T-cell (primary cell): ENCODE results near the gene ECI1. TPM values are rescaled to one million over a fixed set of nuclear protein-coding genes. Genes with fewer than 3 reads are reported as not detected.

Experiments
- ATAC-seq, 4 experiments: fragments of 200-7000 bp in 3 of 4; fragments of 150-1000 bp in 1 of 4; cut with Tn5 transposase; replicated peaks in 1 of 4; 1 replicate in 3 of 4; 2 replicates in 1 of 4; pipeline ENCODE4 v1.10.0; 2021; ENCODE audit warnings: moderate library complexity in 3 of 4, mild to moderate bottlenecking in 2 of 4, moderate number of reproducible peaks in 1 of 4
- CTCF ChIA-PET, 2 donors: fragments of 300-600 bp; sonication (Branson Sonifier 250); formaldehyde crosslinking; loops; one replicate each; lab custom pipeline; 2022; ENCODE audit warnings: antibody characterized with exemption in 2 of 2; lab: Charles Lee
- POLR2A ChIA-PET, 2 donors: fragments of 300-600 bp; sonication (Branson Sonifier 250); formaldehyde crosslinking; loops; one replicate each; lab custom pipeline; 2022; ENCODE audit warnings: antibody characterized with exemption in 2 of 2; lab: Charles Lee
- DNase-seq, 35 experiments: peaks; one replicate each; pipeline versions ENCODE4 v3.0.0 to v3.0.0-alpha.2; 2013 to 2023
- H3K27ac ChIP-seq: one replicate; pipeline ENCODE4 v1.5.1; 2013; ENCODE audit warnings: low read length
- H3K27me3 ChIP-seq, 2 experiments: replicated peaks in 1 of 2; 1 replicate in 1 of 2; 2 replicates in 1 of 2; pipeline versions ENCODE4 v1.6.1 to v1.7.0; 2013; ENCODE audit warnings: low read length in 1 of 2, mixed read lengths in 1 of 2; ENCODE audit not compliant: control insufficient read depth in 2 of 2, insufficient read depth in 2 of 2; ENCODE audit errors: extremely low read depth in 1 of 2
- H3K36me3 ChIP-seq, 2 donors: 1 replicate in 1 of 2; 2 replicates in 1 of 2; pipeline versions ENCODE4 v1.6.1 to v1.7.0; 2013; ENCODE audit warnings: low read length in 1 of 2; ENCODE audit not compliant: control insufficient read depth in 2 of 2, insufficient read depth in 1 of 2; ENCODE audit errors: extremely low read depth in 1 of 2
- H3K4me1 ChIP-seq, 2 experiments: 1 replicate in 1 of 2; 2 replicates in 1 of 2; pipeline versions ENCODE4 v1.6.1 to v1.7.0; 2013; ENCODE audit warnings: low read length in 2 of 2, mixed read lengths in 1 of 2; ENCODE audit not compliant: insufficient read depth in 2 of 2, control insufficient read depth in 1 of 2; ENCODE audit errors: extremely low read depth in 1 of 2
- H3K4me3 ChIP-seq, 2 donors: 1 replicate in 1 of 2; 2 replicates in 1 of 2; pipeline versions ENCODE4 v1.5.1 to v1.7.0; 2013; ENCODE audit warnings: mild to moderate bottlenecking in 2 of 2, low read length in 1 of 2, moderate library complexity in 1 of 2; ENCODE audit not compliant: control insufficient read depth in 1 of 2; ENCODE audit errors: extremely low read depth in 1 of 2
- H3K9me3 ChIP-seq: 2 replicates; pipeline ENCODE4 v1.7.0; 2013
- H3K27ac Mint-ChIP-seq, 2 donors: one replicate each; pipeline ENCODE4 v1.8.0; 2020 to 2021; ENCODE audit warnings: mild to moderate bottlenecking in 2 of 2, mixed read lengths in 2 of 2
- H3K27me3 Mint-ChIP-seq, 2 donors: one replicate each; pipeline ENCODE4 v1.8.0; 2021 to 2022; ENCODE audit warnings: mixed read lengths in 2 of 2
- H3K36me3 Mint-ChIP-seq: one replicate; pipeline ENCODE4 v1.8.0; 2021; ENCODE audit warnings: mixed read lengths
- H3K4me1 Mint-ChIP-seq, 3 donors: one replicate each; pipeline ENCODE4 v1.8.0; 2020 to 2022; ENCODE audit warnings: mixed read lengths in 3 of 3, mild to moderate bottlenecking in 1 of 3
- H3K4me3 Mint-ChIP-seq, 3 donors: one replicate each; pipeline ENCODE4 v1.8.0; 2020 to 2022; ENCODE audit warnings: mild to moderate bottlenecking in 3 of 3, mixed read lengths in 3 of 3, moderate library complexity in 3 of 3
- H3K9me3 Mint-ChIP-seq, 3 donors: one replicate each; pipeline ENCODE4 v1.8.0; 2020 to 2022; ENCODE audit warnings: mixed read lengths in 3 of 3
- WGBS: methylation state at CpG from one replicate; pipeline ENCODE4 v1.1.5; 2013; ENCODE audit warnings: missing lambda C conversion rate; ENCODE audit not compliant: insufficient coverage; 5-methylcytosine and 5-hydroxymethylcytosine counted together
- total RNA-seq, 35 experiments: library from RNA in 6 of 35; stranded (reverse) in 6 of 35; fragments of 120-200 nt in 1 of 35; gene quantifications; one replicate each; pipeline versions ENCODE4 v1.2.1 to v1.2.4 and lab custom pipeline; 2013 to 2026

Gene ECI1
- total RNA-seq, 5 donors from 2014 or later (not counting 1 experiment from before 2014, with no cell fraction given): 17.0 to 40.1 (median 37.7) TPM

DNA sequence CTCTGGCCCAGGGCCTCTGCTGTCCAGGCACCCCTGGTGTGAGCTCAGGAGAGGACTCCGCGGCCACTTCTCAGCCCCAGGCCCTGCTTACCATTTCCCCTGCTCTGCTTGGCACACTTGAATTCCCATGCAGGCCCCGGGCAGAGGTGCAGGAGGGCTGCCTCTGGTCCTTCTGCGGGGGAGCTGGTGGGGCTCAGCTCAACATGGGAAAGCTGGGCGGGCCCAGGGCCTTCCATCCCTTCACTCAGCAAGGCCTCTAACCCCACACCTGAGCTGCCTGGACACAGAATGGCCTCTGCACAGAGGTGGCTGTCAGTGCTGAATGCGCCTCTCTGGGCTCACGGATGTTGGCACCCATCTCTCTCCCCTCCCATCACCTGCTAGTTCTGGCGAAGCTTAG lies 29.1 kb upstream of the ECI1 start:
- no peaks in the 10 kb centered on the region for H3K4me1 ChIP-seq
- 90% methylated on average over 6 of the region's 8 CpGs for WGBS
- ChIA-PET CTCF (no interaction called here), POLR2A (interaction anchor here in 1 of 2 donors (0.6 kb wide), 1 partner anchor 25 kb away, joined by 3 read pairs; no protein-coding TSS in a partner anchor)
- H3K4me3 Mint-ChIP-seq: no peak overlapping the region
- peaks cover 8% of the 10 kb centered on the region for H3K36me3 Mint-ChIP-seq
- H3K27me3 ChIP-seq: no peaks in the 10 kb centered on the region
- no peaks in the 10 kb centered on the region for H3K27me3 Mint-ChIP-seq
- H3K4me1 Mint-ChIP-seq: no peaks in the 10 kb centered on the region
- no peak overlapping the region for H3K4me3 ChIP-seq
- H3K27ac Mint-ChIP-seq: no peak overlapping the region
- no peaks in the 10 kb centered on the region for H3K9me3 Mint-ChIP-seq
- no peak overlapping the region for H3K27ac ChIP-seq
- H3K9me3 ChIP-seq: no peaks in the 10 kb centered on the region
- H3K36me3 ChIP-seq: no peaks in the 10 kb centered on the region
- DNase-seq (no peak), ATAC-seq (no peak)

DNA sequence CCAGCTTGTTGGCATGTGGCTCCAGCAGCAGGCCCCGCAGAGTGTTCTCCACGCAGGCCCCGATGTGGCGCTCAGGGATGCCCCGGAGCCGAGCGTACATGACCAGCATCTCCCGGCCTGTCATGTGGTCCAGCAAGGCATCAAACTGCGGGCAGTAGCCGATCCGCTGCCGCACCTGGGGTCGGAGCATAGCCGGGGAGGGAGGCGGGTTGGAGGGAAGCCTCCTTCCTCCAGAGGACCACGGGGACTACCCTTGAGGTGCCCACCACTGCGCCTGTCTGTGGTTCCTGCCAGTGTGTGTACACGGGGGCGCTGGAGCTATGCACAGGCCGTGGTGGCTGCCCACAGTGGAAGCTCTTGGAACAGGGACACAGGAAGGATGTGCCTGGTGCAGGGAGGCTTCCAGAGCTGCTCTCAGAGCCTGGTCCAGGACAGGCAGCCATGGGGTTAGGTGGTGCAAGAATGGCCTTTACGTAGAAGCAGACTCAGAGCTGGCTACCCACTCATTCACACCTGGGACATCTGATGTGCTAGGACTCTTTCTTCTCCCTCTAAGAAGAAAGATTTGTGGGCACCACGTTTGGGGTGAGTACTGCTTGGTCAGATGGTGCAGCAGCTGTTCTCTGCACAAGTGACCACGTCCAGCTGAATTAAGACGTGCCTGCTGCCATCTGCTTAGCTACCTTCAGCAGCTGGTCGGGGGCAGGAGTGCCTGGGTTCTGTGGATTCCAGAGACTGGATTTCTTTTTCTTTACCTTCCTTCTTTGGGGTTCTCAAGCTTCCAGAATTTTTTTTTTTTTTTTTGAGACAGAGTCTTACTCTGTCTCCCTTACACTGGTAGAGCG lies 27.8 kb upstream of the ECI1 start:
- Histone ChIP-seq H3K36me3 (no peaks in the 10 kb centered on the region), H3K27me3 (no peaks in the 10 kb centered on the region), H3K27ac (no peak overlapping the region), H3K4me3 (no peak overlapping the region), H3K9me3 (no peaks in the 10 kb centered on the region), H3K4me1 (no peaks in the 10 kb centered on the region)
- Mint-ChIP-seq H3K9me3 (no peaks in the 10 kb centered on the region), H3K4me3 (no peak overlapping the region), H3K27ac (no peak overlapping the region), H3K36me3 (peaks cover 8% of the 10 kb centered on the region), H3K4me1 (no peaks in the 10 kb centered on the region), H3K27me3 (no peaks in the 10 kb centered on the region)
- ChIA-PET POLR2A (interaction anchor here in 1 of 2 donors (0.6 kb wide), 1 partner anchor 219 kb away, joined by 4 read pairs; no protein-coding TSS in a partner anchor), CTCF (interaction anchor here in 1 of 2 donors (0.6 to 0.7 kb wide), 2 partner anchors 42 to 124 kb away, joined by 4 to 5 read pairs; no protein-coding TSS in a partner anchor)
- DNase-seq (no peak), ATAC-seq (no peak)
- WGBS: 90% methylated on average over 21 of the region's 26 CpGs

DNA sequence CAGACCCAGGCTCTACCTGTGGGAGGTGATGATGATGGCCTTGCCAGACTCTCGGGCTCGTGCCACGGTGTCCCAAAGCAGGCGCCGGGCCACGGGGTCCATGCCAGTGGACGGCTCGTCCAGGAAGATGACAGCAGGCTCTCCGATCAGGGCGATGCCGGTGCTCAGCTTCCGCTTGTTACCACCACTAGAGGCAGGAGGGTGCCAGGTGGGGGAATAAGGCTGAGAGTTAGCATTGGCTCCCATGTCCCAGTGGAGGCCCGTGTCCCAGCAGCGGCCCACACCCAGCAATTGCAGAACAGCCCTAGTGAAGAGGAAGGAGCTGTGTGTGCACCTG lies 26.9 kb upstream of the ECI1 start:
- DNase-seq: no peak
- no peaks in the 10 kb centered on the region for H3K9me3 ChIP-seq
- Mint-ChIP-seq H3K4me1 (no peaks in the 10 kb centered on the region), H3K27ac (no peak overlapping the region), H3K4me3 (no peak overlapping the region), H3K36me3 (peaks cover 4% of the 10 kb centered on the region), H3K27me3 (no peaks in the 10 kb centered on the region), H3K9me3 (no peaks in the 10 kb centered on the region)
- ChIA-PET CTCF (no interaction called here), POLR2A (no interaction called here)
- no peak for ATAC-seq
- H3K36me3 ChIP-seq: no peaks in the 10 kb centered on the region
- WGBS: 97% methylated on average over 14 of the region's 14 CpGs
- H3K27me3 ChIP-seq: no peaks in the 10 kb centered on the region
- H3K27ac ChIP-seq: no peak overlapping the region
- H3K4me1 ChIP-seq: no peaks in the 10 kb centered on the region
- H3K4me3 ChIP-seq: no peak overlapping the region

DNA sequence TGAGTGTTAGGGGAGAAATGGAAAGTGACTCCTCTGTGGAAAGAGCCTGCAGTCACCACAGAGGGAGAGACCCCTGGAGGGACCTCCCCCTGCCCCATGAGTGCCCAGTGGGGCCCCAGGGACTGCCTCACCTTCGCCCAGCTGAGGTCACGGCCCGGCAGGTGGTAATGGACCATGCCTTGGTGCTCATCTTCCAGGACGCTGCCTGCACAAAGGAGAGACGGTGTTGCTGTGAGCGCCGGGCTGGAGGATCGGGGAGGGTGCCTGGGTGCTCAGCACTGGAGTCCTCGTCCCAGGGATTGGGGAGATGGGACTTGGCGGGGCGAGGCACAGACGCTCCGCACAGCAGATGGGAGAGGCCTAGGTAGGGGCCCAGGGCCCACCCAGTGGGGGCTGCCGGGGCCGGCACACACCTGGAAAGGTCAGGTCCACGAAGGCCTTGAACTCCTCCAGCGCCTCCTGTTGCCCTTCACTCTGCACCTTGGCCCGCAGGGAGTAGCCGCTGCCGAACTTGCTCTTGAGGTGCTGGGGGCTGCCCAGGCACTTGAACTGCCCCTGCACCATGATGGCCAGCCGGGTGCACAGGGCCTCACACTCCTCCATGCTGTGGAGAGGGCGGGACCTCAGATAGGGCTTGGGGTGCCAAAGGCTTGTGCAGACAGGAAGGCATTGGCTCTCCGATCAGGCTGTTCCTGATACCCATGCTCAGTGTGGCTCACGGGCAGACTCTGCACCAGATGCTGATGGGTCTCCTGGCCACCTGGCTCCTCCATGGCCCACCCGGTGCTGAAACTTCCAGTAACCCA lies 26.3 kb upstream of the ECI1 start:
- Mint-ChIP-seq H3K4me1 (no peaks in the 10 kb centered on the region), H3K36me3 (peaks cover 4% of the 10 kb centered on the region), H3K27me3 (no peaks in the 10 kb centered on the region), H3K4me3 (no peak overlapping the region), H3K27ac (no peak overlapping the region), H3K9me3 (no peaks in the 10 kb centered on the region)
- no peaks in the 10 kb centered on the region for H3K27me3 ChIP-seq
- ChIA-PET CTCF (no interaction called here), POLR2A (no interaction called here)
- WGBS: 90% methylated on average over 19 of the region's 25 CpGs
- ATAC-seq: no peak
- no peaks in the 10 kb centered on the region for H3K4me1 ChIP-seq
- H3K27ac ChIP-seq: no peak overlapping the region
- no peak for DNase-seq
- no peaks in the 10 kb centered on the region for H3K36me3 ChIP-seq
- no peaks in the 10 kb centered on the region for H3K9me3 ChIP-seq
- H3K4me3 ChIP-seq: no peak overlapping the region

DNA sequence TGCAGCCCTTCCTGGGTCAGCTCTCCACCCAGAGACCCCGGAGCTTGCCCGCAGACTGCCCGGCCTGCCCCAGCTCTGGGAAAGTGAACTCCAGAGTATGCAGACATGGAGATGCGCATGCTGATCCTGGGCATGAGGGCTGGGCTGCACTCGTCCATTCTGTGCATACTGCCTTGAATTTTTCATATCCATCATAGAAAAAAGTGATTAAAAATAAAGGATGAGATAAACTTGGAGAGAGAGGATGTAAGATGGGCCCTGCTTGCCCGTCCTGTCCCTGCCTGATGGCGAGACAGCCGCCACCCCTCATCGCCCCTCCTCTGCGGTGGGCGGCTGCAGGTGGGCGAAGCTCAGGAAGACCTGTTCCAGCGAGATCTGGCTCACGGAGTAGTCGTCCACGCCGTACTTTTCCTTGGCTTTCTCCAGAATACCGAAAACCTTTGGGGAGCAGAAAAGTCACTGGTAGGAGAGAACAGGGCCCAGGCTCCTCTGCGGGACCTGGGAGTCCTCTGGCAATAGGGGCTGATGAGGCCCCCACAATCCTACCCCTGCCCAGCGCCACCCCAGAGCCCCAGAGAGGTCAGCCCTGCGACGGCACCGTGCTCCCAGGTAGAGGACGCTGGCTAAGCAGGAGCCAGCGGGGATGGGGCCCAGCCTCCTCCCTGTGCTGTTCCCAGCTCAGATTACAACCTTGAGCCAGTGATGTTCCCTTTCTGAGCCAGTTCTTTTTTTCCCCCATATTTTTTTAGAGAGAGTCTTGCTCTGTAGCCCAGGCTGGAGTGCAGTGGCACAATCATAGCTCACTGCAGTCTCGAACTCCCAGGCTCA lies 25.2 kb upstream of the ECI1 start:
- peaks cover 4% of the 10 kb centered on the region for H3K36me3 Mint-ChIP-seq
- H3K27ac Mint-ChIP-seq: no peak overlapping the region
- H3K27me3 ChIP-seq: no peaks in the 10 kb centered on the region
- no peaks in the 10 kb centered on the region for H3K9me3 ChIP-seq
- no peak for DNase-seq
- 93% methylated on average over 16 of the region's 26 CpGs for whole genome bisulfite sequencing
- ChIA-PET POLR2A (no interaction called here), CTCF (no interaction called here)
- H3K4me3 ChIP-seq: no peak overlapping the region
- H3K4me1 ChIP-seq: peaks cover 0 to 1% of the 10 kb centered on the region in 2 experiments
- no peaks in the 10 kb centered on the region for H3K9me3 Mint-ChIP-seq
- no peaks in the 10 kb centered on the region for H3K27me3 Mint-ChIP-seq
- no peak overlapping the region for H3K4me3 Mint-ChIP-seq
- no peak overlapping the region for H3K27ac ChIP-seq
- H3K36me3 ChIP-seq: no peaks in the 10 kb centered on the region
- no peaks in the 10 kb centered on the region for H3K4me1 Mint-ChIP-seq
- no peak for ATAC-seq
